Daoy (cell line): Measurements from ENCODE around the gene CLPX. TPM values are rescaled to one million over a fixed set of nuclear protein-coding genes. Genes with fewer than 3 reads are reported as not detected.
"Not testable (repeated sequence)": the region's sequence is repeated elsewhere in the genome, so short reads cannot be mapped to it uniquely, and the experiment has no call there.

Experiments
- DNase-seq: peaks from one replicate; pipeline ENCODE4 v3.0.0-alpha.2; 2015; ENCODE audit warnings: low read depth
- total RNA-seq: library from RNA; depleted of rRNA; stranded (reverse); fragments of >200 nt; shearing (Covaris generic); gene quantifications from 2 replicates; pipeline ENCODE4 v1.2.3, GENCODE V29; 2014

Gene CLPX
- total RNA-seq, 1 experiment from 2014 or later: 46.7 TPM

- no peak for DNase-seq
Measured at GRCh38 chr15:65206750-65207149, 21.6 kb upstream of the CLPX start.

GRCh38 chr15:65204931-65205660 lies 20.0 kb upstream of the CLPX start:
- DNase-seq: no peak

GRCh38 chr15:65204236-65204930 lies 19.2 kb upstream of the CLPX start:
- DNase-seq: no peak

DNA sequence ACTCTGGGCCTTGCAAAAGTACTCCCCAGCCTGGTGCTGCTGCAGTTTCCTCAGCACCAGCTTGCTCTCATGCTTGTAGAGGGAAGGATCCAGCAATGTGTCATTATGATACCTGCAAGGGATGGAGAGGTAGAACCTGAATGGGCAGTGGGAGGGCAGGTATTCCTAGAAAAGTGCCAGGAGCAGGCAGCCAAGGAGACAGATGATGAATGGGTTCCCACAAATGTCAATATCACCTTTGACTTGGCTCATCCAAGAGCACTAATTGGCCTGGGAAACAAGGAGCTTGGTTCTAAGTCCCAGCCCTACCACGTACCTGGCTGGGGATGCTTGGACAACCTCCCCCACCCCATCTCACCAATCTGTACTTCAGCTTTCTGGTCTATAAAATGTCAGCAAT lies 16.8 kb upstream of the CLPX start:
- no peak for DNase-seq

DNA sequence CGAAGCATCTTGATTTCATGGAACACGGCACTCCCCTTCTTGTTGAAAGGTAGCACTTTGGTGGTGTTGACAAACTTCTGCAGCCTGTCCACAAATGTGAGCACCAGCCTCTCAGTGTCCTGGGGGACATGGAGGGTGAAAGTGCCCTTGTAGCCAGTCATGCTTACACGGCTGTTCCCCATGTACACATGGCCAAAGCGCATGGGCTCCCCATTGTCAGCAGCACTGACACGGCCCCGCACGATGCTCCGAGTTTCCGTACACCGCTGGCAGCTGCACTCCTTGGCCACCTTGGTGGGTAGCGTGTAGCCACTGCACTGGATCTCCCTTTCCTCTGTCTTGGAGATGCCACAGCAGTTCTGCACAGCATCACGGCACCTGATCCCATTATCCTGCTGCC lies 13.4 kb upstream of the CLPX start:
- DNase-seq: no peak

- DNase-seq: no peak
Measured at GRCh38 chr15:65197337-65197645, 12.1 kb upstream of the CLPX start.

GRCh38 chr15:65196637-65197336 lies 11.6 kb upstream of the CLPX start:
- DNase-seq: no peak

GRCh38 chr15:65195548-65195923 lies 10.4 kb upstream of the CLPX start:
- no peak for DNase-seq

DNA sequence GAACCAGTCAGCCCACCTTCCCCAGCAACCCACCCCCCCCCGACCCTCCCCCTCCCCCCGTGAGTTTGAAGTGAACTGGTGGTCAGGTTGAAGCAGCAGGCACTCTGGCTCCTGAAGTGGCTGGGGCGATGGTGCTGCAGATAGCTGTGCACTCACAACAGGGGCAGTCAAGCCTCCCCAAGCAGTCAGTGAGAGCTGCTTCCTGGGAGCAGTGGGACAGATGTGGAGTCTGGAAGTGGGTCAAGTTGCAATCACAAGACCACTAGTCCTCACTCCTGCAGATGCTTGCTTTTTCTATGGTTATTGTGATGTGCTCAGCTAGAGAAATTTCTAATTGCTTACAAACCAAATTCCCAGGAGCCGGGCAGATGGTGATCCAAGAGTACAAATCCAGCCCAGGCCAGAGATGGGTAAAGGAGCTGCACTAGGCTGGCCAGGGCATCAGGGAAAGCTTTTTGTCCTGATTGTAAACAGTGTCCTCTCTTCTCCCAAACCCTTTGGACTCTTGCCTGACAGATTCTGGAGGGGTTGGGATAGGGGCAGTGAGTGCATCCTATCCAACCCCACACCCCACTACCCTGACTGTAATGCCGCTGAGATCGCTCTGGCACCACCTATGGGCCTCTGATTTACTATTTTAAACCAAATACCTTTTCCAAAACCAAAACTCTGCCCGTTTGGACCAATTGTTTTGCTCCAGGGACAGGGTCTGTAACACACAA lies 9.8 kb upstream of the CLPX start:
- no peak for DNase-seq

DNA sequence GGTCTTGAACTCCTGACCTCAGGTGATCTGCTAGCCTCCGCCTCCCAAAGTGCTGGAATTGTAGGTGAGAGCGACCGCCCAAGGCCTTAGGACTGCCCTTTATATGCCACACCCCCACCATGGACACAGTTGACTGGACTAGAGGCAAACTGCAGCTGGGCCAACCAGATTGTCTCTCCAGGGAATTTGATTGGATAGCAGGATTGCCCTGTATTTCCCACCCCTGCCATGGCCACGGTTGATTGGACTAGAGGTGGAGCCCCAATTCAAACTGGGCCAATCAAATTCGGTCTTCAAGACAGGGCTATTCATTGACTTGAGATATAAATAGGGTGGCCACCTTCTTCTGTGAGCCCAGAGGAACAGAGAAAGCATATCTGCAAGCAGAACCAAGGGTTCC lies 6.9 kb upstream of the CLPX start:
- DNase-seq: no peak

DNA sequence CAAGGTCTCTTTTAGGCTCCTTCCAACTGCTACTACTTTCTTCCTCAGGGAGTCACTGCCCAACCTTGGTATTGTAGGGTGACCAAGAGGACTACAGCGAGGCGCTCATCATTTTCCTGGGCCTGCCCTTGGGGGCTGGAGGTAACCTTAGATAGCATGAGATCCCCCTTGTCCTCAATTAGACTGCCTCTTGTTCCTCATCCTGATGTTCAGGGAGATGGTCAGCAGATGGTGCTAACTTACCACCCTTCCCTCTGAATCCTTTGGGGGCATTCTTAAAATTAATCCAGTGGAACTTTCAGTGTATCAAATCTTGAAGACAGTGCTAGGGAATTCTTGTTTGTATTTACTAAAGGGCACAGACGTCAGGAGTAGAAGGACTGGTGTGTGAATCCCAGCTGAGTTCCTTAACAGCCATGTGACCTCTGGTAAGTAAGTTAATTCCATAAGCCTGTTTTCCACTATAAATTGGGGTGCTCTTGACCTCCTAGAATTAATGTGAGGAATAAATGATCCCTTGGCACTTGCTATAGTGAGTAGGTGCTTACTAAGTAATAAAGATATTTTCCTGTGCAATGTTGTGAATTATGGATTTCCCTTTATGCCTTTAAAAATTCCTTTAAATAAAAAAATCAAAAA lies 4.1 kb upstream of the CLPX start:
- DNase-seq: peak; percentile 48

GRCh38 chr15:65188472-65188871 lies 3.3 kb upstream of the CLPX start:
- not testable (repeated sequence) for DNase-seq

DNA sequence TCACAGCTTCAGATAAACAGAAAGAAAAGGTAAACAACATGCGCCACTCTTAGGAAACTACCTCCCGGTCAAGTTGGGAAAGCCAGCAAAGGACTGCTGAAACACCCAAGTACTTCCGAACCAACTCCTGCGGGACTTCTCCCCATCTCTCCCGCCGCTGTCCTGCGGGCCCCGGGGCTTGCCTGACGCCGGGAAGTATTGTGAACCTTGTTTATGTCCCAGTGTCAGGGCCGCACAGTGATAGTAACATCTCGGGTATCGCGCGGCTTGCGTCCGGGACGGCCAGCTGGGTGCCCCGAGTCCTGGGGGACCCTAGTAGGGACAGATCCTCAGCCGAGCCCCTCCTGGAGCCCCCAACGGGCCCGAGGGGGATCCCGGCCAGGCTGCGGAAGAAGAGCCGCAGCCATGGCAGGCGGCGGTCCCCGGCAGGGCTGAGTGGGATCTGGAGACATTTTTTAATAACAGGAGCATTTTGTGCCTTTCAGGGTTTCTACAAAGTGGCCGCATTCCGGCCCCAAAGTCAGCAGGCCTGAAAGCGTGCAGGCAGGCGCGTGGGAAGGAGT lies 756 bp downstream of the CLPX start:
- DNase-seq: peak; percentile 54

- DNase-seq: no peak
Measured at GRCh38 chr15:65183865-65184159, 1.3 kb downstream of the CLPX start.

GRCh38 chr15:65182538-65182937 lies 2.6 kb downstream of the CLPX start:
- no peak for DNase-seq

DNA sequence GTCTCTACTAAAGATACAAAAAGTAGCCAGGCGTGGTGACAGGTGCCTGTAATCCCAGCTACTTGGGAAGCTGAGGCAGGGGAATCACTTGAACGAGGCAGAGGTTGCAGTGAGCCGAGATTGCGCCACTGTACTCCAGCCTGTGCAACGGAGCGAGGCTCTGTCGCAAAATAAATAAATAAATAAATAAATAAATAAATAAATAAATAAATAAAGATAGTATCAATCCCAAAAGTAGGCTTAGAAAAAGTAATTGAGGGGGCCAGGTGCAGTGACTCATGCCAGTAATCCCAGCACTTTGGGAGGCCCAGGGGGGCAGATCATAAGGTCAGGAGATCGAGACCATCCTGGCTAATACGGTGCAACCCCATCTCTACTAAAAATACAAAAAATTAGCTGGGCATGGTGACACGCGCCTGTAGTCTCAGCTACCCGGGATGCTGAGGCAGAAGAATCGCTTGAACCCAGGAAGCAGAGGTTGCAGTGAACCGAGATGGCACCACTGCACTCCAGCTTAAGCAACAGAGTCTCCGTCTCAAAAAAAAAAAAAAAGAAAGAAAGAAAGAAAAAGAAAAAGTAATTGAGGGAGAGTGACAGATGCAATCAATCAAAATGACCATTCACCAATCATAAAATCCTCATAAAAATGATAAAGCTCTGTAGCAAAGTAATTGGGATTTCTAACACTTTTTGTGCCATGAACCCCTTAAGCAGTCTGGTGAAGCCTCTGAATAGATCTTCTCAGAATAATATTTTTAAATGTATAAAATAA lies 3.4 kb downstream of the CLPX start:
- DNase-seq: not testable (repeated sequence)

- DNase-seq: no peak
Measured at GRCh38 chr15:65180167-65180566, 5.0 kb downstream of the CLPX start.

GRCh38 chr15:65177901-65178300 lies 7.2 kb downstream of the CLPX start:
- DNase-seq: no peak

- DNase-seq: no peak
Measured at GRCh38 chr15:65176056-65176455, 9.1 kb downstream of the CLPX start.

DNA sequence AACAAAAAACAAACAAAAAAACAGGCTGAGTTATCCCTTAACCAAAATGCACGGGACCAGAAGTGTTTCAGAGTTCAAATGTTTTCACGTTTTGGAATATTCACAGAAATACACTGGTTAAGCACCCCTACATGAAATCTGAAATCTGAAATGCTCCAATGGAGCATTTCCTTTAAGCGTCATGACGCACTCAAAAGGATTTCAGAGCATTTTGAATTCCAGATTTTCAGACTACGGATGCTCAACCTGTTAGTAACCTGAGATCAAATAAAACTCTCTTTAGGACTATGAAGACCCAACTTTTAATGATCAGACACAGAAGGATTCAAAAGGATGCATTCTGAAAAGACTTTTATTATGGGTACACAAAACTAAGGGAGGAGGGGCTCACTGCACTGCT lies 9.6 kb downstream of the CLPX start:
- DNase-seq: no peak

GRCh38 chr15:65174509-65174908 lies 10.6 kb downstream of the CLPX start:
- DNase-seq: no peak
